Retinal pigment epithelial cell (primary cell): ENCODE measurements around the gene ADGRG1.

Experiments
- DNase-seq: peaks from one replicate; pipeline ENCODE4 v3.0.0-alpha.2; 2010; ENCODE audit warnings: low read depth
- H3K4me3 ChIP-seq: 2 replicates; pipeline ENCODE4 v1.5.1; 2011; ENCODE audit warnings: mild to moderate bottlenecking, low read length, control low read depth, moderate library complexity
- TF ChIP-seq, protein P1 (sequence below): conservative IDR thresholded peaks from 2 replicates; pipeline ENCODE4 v1.5.1; 2011; ENCODE audit warnings: low read depth, low read length, control low read depth, inconsistent platforms

The ADGRG1 gene

GRCh38 chr16:57606147-57606846 is 22.1 kb upstream of the ADGRG1 start:
- H3K4me3 ChIP-seq = no peak overlapping the region
- DNase-seq = no peak
- TF ChIP-seq, protein P1, sequence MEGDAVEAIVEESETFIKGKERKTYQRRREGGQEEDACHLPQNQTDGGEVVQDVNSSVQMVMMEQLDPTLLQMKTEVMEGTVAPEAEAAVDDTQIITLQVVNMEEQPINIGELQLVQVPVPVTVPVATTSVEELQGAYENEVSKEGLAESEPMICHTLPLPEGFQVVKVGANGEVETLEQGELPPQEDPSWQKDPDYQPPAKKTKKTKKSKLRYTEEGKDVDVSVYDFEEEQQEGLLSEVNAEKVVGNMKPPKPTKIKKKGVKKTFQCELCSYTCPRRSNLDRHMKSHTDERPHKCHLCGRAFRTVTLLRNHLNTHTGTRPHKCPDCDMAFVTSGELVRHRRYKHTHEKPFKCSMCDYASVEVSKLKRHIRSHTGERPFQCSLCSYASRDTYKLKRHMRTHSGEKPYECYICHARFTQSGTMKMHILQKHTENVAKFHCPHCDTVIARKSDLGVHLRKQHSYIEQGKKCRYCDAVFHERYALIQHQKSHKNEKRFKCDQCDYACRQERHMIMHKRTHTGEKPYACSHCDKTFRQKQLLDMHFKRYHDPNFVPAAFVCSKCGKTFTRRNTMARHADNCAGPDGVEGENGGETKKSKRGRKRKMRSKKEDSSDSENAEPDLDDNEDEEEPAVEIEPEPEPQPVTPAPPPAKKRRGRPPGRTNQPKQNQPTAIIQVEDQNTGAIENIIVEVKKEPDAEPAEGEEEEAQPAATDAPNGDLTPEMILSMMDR = no peak

DNA sequence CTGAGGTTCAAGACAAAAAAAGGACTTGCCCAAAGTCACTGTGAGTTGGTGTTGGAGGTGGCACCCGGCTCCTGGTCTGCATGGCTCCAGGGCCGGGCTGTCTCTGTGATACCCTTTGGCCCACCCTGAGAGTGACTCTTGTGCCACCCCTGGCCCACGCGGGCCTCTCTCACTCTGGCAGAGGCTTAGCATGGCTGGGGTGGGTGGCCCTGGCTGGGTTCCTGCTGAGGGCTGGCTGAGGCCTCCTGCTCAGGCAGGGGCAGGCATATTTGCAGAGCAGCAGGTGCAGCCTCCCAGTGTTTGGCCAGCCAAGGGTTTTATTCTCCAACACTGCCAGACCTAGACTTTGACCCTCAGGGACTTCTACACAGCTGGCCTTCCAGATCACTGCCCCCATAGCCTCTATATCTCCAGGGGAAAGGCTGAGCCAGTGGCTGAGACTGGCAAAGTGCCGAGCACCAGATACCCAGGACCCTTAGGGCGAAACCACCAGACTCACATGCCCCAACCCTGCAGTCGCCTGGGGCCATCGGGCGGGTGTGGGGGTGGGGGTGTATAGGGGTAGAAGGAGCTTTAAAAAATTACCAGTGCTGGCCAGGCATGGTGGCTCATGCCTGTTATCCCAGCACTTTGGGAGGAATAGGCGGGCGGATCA is 21.5 kb upstream of the ADGRG1 start:
- TF ChIP-seq, protein P1 = no peak
- DNase-seq = no peak
- no peak overlapping the region for H3K4me3 ChIP-seq

DNA sequence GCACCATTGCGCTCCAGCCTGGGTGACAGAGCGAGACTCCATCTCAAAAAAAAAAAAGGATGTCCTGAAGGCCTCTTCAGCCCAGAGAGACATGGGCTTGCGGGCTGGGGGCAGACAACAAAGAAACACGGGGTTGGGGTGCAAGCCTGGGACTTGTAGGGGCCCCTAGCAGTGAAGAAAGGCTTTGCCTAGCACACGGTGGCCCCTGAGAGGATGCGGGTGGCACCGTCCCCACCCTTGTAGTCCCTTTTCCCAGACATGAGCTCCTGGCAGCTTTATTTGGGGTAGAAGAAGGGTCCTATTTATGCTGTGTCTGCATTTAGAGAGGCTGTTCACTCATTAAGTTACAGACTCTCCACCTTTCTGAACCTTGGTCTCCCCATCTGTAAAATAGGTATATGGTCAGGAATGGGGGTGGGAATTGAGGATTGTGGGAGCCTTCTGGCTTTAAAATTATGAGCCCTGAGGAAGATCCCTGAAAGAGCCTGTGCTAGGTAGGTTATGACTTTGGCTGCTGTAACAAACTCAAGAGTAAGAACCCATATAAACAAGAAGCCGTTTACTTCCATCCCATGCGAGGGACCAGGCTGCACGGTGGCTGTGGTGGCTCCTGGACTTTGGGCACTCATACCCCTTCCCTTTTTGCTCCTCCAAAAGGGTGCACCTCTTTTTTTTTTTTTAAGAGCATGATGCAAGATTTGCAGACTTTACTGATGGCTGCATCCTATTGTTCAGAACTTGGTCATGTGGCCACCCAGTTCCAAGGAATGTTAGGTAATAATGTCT is 20.6 kb upstream of the ADGRG1 start:
- no peak overlapping the region for H3K4me3 ChIP-seq
- TF ChIP-seq, protein P1 = no peak
- no peak for DNase-seq

- DNase-seq = no peak
- H3K4me3 ChIP-seq = no peak overlapping the region
- TF ChIP-seq, protein P1 = no peak
Measured at GRCh38 chr16:57608462-57609113, 19.8 kb upstream of the ADGRG1 start.

DNA sequence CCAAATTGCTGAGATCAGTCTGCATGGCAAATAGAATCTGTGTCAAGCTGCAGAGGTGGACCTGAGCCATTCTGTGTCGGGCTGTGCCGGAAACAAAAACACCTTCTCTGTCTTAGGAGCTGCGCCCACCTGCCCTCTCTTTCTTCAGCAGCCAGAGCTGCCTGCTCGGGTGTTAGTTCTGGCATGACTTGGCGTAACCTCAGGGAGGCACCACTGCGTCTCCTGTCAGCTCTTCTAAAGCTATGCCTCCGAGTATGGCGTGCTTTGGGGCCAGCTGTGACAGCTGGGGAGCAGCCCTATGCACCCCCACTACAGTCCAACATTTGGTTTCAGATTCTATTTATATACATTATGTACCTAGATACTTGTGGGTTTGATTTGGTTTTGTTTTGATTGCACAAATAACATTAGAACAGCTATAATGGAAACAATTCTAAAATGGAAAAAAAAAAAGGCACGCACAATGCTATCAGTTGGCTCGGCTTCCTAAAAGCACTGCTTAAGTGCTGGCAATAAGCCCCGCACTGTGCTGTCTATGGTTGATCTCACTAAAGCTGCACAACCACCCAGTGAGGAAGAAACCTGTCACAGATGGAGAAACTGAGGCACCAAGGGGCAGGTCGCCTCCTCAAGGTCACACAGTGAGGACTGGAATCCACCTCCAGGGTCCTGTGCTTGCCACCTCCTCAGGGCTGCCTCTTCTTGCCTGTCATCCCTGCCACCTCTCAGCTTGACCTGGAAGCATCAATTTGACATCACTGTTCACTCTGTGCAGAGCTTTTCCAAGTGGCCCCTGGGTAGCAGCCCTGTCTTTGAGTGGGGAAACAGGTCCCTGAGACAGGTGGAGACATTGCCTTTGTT is 18.7 kb upstream of the ADGRG1 start:
- no peak for DNase-seq
- H3K4me3 ChIP-seq = no peak overlapping the region
- TF ChIP-seq, protein P1 = no peak

GRCh38 chr16:57610611-57611010 is 17.8 kb upstream of the ADGRG1 start:
- no peak overlapping the region for H3K4me3 ChIP-seq
- TF ChIP-seq, protein P1 = no peak
- DNase-seq = no peak
